ENCODE results near the gene LYSET.

- TF ChIP-seq, protein P1, sequence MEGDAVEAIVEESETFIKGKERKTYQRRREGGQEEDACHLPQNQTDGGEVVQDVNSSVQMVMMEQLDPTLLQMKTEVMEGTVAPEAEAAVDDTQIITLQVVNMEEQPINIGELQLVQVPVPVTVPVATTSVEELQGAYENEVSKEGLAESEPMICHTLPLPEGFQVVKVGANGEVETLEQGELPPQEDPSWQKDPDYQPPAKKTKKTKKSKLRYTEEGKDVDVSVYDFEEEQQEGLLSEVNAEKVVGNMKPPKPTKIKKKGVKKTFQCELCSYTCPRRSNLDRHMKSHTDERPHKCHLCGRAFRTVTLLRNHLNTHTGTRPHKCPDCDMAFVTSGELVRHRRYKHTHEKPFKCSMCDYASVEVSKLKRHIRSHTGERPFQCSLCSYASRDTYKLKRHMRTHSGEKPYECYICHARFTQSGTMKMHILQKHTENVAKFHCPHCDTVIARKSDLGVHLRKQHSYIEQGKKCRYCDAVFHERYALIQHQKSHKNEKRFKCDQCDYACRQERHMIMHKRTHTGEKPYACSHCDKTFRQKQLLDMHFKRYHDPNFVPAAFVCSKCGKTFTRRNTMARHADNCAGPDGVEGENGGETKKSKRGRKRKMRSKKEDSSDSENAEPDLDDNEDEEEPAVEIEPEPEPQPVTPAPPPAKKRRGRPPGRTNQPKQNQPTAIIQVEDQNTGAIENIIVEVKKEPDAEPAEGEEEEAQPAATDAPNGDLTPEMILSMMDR (IDR thresholded peaks at IDR 0.05): peak; percentile 48
- TF ChIP-seq RAD21 (conservative IDR thresholded peaks at IDR 0.05 in 1 of 2, IDR thresholded peaks at IDR 0.05 in 1 of 2): peak; percentile 70 to 74
- TF ChIP-seq FOXS1 (CRISPR knock-in tag; IDR thresholded peaks at IDR 0.05): no peak
Measured at GRCh38 chr14:93207468-93208308, 22.6 kb downstream of the LYSET start.
